HPDE6-E6E7 (cell line): ENCODE data around the gene PKP2.

Source experiments
- DNase-seq: peaks from one replicate; pipeline ENCODE4 v3.0.0; 2011; ENCODE audit warnings: missing footprints; ENCODE audit errors: extremely low spot score

The PKP2 gene

GRCh38 chr12:32811686-32812392 lies 84.7 kb downstream of the PKP2 start:
- no peak for DNase-seq

GRCh38 chr12:32809846-32810245 lies 86.7 kb downstream of the PKP2 start:
- DNase-seq: no peak

DNA sequence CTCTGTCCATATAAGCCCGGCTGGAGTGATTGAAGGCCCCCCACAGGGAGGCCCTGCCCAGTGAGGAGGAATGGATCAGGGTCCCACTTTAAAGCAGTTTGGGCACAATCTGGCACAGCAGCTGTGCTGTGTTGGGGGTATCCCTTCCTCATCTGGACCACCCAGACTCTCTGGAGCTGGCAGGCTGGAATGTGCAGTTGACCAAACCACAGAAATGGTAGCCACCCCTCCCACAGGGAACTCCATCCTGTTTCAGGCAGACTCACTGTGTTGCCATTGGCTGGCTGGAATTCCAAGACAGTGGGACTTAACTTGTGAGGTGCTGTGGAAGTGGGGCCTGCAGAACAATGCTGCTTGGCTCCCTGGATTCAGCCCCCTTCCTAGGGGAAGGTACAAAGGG lies 87.4 kb downstream of the PKP2 start:
- DNase-seq: no peak

DNA sequence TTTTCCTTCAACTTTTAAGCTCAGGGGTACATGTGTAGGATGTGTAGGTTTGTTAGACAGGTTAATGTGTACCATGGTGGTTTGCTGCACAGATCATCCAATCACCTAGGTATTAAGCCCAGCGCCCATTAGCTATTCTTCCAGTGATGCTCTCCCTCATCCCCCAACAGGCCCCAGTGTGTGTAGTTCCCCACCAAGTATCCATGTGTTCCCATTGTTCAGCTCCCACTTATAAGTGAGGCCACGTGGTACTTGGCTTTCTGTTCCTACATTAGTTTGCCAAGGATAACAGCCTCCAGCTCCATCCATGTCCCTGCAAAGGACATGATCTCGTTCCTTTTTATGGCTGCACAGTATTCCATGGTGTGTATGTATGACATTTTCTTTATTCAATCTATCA lies 92.3 kb downstream of the PKP2 start:
- DNase-seq: no peak

DNA sequence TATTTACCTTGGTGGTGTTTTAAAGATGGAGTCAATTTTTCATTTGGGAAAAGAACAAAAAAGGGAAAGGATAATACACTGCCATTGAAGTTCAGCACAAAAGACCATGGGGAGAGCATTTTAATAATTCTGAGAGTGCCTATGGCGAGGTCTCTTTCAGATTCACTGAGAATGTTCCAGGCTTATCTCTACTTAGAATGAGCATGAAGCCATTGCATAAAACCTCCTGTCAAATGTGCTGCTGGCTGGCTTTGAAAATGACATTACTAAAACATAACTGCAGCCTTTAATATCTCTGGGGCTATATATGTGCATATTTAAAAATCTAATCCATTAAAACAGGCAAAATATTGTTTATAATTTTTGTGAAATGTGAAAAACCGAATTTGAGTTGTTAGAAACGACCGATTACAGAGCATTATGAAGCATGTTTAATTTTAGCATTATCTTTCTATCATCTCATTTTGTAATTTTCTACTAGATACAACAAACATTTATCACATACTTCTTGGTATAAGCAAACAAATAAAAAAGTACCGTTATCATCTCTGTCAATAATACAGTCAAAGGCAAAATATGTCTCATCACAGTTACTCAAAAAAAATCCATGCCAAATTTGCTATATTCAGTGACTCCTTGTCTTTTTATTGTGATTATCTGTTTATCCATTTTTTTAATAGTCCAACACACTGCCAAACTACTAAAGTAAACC lies 95.2 kb downstream of the PKP2 start:
- no peak for DNase-seq

- no peak for DNase-seq
Measured at GRCh38 chr12:32794281-32794680, 102.3 kb downstream of the PKP2 start.

GRCh38 chr12:32789916-32790315 lies 106.7 kb downstream of the PKP2 start:
- DNase-seq: no peak

- no peak for DNase-seq
Measured at GRCh38 chr12:32789446-32789845, 107.1 kb downstream of the PKP2 start.

- DNase-seq: no peak
Measured at GRCh38 chr12:32788405-32788804, 108.2 kb downstream of the PKP2 start.

DNA sequence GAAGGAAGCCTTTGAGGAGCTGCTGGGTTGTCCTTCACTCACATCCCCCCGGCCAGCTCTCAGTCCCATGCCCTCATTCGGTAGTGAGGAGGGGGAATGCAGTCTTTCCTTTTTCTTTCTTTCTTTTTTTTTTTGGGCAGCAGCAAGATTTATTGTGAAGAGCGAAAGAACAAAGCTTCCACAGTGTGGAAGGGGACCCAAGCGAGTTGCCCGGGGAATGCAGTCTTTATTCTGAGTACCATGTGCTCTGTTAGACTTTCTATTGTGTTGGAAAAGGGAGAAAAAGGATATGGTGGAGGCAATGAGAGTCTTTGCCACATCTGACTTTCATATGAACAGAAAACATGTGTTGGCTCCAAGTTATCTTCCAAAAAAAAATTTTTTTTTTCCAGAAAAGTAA lies 111.0 kb downstream of the PKP2 start:
- no peak for DNase-seq

GRCh38 chr12:32783029-32783428 lies 113.5 kb downstream of the PKP2 start:
- no peak for DNase-seq

DNA sequence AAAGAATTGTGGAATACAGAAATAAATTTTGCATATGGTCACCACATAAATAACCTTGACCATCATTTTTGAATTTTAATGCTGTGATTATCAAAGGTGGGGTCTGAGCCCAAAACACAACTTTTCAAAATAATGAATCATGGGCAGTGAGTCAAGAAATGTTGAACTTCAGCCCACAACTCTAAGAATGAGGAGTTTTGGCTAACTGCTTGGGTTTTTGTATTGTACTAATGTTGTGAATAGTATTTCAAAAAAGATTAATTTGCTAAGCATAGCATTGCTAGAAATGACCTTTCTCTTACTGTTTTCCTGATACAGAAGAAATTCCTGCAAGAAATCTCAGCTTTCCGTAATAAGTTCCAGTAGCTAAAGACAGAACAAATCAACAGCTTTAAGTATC lies 116.5 kb downstream of the PKP2 start:
- DNase-seq: no peak

DNA sequence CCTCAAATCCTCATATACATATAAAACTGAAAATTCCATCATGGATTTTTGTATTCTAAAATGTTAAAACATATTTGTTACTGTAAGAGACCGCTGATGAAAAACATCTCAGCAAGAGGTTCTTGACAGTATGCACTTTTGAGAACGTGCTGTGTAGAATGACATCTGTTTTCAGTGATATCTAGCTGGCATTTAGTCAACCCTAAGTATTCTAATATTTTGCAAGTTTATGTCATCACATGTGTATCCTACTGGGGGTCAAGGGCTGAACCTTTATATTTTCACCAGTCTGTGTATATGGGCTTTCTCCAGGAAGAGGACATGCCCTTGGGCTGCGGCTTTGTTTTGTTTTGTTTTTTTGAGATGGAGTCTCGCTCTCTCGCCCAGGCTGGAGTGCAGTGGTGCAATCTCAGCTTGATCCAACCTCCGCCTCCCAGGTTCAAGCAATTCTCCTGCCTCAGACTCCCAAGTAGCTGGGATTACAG lies 118.8 kb downstream of the PKP2 start:
- no peak for DNase-seq

- DNase-seq: no peak
Measured at GRCh38 chr12:32777159-32777558, 119.4 kb downstream of the PKP2 start.

DNA sequence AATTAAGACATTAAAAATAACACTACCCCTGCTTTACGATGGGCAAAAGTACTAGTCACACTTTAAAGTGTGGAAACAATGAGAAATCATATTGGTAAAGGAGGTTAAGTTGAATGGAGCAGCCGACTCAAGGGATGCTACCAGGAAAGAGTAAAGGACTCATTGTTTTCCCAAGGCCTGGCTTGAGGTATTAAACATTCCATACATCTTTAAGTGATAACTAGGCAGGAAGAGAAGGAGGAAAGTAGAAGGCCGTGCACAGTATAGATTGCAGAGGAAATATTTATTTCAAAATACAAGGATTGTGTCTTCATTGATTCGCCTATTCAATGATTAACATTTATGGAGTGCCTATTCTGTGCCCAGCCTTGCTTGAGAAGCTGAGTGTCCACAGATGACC lies 120.3 kb downstream of the PKP2 start:
- DNase-seq: no peak

DNA sequence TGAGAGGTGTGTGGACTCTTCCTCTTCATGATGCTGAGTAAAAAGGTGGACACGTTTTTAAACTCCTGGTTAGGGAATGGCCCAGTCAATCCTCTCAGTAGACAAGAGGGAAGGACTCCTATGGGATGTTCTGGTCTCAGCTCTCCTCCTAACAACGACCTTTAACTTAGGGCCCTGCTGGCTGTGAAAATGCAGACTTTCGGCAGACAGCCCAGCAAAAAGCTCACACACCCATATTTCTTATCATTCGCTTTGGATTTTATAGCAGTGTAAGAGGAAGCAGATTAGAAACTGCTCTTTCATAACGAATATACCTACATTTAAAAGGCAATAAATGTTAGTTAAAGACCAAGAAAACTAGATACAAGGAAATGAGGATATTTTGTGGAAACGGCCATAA lies 122.9 kb downstream of the PKP2 start:
- DNase-seq: no peak

DNA sequence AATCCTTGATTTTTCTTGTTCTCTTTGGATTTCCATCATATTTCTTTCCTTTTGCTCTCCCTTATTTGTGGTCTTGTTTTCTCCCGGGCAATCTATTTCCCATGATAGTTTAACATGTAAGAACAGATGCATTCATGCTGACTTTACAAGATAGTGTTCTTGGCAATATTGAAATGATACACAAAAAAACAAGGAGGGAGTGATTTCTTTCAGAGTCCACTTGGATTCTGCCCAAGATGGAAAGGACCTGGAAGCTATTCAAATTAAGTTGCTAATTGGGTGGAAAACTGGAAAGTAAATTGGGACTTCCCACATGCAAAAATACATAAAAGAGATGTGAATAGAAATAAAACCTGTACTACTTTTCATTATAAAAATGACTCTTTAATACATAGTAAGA lies 126.4 kb downstream of the PKP2 start:
- DNase-seq: no peak

DNA sequence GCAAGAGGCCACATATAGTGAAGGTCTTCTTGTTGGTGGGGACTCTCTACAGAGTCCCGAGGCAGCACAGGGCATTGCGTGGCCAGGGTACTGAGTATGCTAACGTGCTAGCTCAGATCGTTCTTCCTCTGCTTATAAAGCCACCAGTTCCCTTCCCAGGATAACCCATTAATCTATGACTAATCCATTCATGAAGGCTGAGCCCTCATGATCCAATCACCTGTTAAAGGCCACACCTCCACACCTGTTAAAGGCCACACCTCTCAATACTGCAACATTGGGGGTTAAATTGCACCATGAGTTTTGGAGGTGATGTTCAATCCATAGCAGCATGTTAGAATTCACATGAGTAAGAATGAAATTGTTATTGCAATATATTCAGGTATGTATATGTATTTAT lies 128.1 kb downstream of the PKP2 start:
- no peak for DNase-seq

GRCh38 chr12:32765906-32766305 lies 130.7 kb downstream of the PKP2 start:
- DNase-seq: no peak

- DNase-seq: no peak
Measured at GRCh38 chr12:32761716-32762115, 134.9 kb downstream of the PKP2 start.

DNA sequence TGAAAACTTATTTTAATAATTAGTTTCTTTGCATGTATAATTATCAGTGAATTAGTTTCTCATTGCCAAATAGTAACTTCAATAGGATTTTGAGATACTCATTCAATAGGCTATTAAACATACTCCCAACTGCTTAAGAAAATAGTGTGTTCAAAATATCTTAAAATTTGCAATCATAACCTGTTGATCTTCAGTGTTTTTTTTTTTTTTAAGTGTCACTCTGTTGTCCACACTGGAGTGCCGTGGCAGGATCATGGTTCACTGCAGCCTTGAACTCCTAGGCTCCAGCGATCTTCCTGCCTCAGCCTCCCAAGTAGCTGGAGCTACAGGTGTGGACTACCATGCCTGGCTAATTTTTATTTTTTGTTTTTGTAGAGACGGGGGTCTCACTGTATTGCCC lies 139.4 kb downstream of the PKP2 start:
- DNase-seq: no peak

GRCh38 chr12:32756476-32757066 lies 140.0 kb downstream of the PKP2 start:
- DNase-seq: no peak
